ENCODE measurements around the gene CYLD. TPM values are rescaled to one million over a fixed set of nuclear protein-coding genes. Genes with fewer than 3 reads are reported as not detected.

CYLD gene
- polyA plus RNA-seq, 6 donors from 2014 or later, result 65.4 to 89.0 (median 75.8) TPM

GRCh38 chr16:50756473-50756872 lies 14.6 kb downstream of the CYLD start:
- no peak for DNase-seq
- Mint-ChIP-seq H3K9me3 (no peaks in the 10 kb centered on the region), H3K4me3 (no peak overlapping the region), H3K4me1 (peaks cover 26 to 40% (median 37%) of the 10 kb centered on the region in 3 donors), H3K27ac (no peak overlapping the region), H3K27me3 (no peaks in the 10 kb centered on the region), H3K36me3 (peaks cover 18 to 31% of the 10 kb centered on the region in 2 donors)
- ATAC-seq (ENCODE audit: low read depth in 2 of 2), result no peak

- Mint-ChIP-seq H3K4me3 (no peak overlapping the region), H3K4me1 (peaks cover 39 to 50% (median 47%) of the 10 kb centered on the region in 3 donors), H3K36me3 (peaks cover 32 to 34% of the 10 kb centered on the region in 2 donors), H3K9me3 (peaks cover 0 to 8% (median 4%) of the 10 kb centered on the region in 7 donors), H3K27ac (no peak overlapping the region), H3K27me3 (no peaks in the 10 kb centered on the region)
- ATAC-seq (ENCODE audit: low read depth in 2 of 2) (no peak), DNase-seq (no peak)
Observed at GRCh38 chr16:50761267-50761666, 19.4 kb downstream of the CYLD start.

- H3K4me1 Mint-ChIP-seq, result peaks cover 40 to 51% (median 47%) of the 10 kb centered on the region in 3 donors
- H3K36me3 Mint-ChIP-seq, result peaks cover 40 to 41% of the 10 kb centered on the region in 2 donors
- H3K27ac Mint-ChIP-seq, result peak overlapping the region in 1 of 6 donors; percentile 58
- peaks cover 0 to 9% (median 7%) of the 10 kb centered on the region in 7 donors for H3K9me3 Mint-ChIP-seq
- H3K27me3 Mint-ChIP-seq, result no peaks in the 10 kb centered on the region
- H3K4me3 Mint-ChIP-seq, result peak overlapping the region in 1 of 8 donors; percentile 13
- ATAC-seq (ENCODE audit: low read depth in 2 of 2), result no peak
- DNase-seq, result no peak
Observed at GRCh38 chr16:50762241-50762640, 20.4 kb downstream of the CYLD start.

GRCh38 chr16:50763211-50763610 lies 21.3 kb downstream of the CYLD start:
- Mint-ChIP-seq H3K36me3 (peaks cover 35 to 36% of the 10 kb centered on the region in 2 donors), H3K27ac (no peak overlapping the region), H3K27me3 (no peaks in the 10 kb centered on the region), H3K4me1 (peaks cover 39 to 47% (median 45%) of the 10 kb centered on the region in 3 donors), H3K9me3 (peaks cover 0 to 9% (median 7%) of the 10 kb centered on the region in 7 donors), H3K4me3 (no peak overlapping the region)
- ATAC-seq (ENCODE audit: low read depth in 2 of 2) (no peak), DNase-seq (no peak)

- DNase-seq (no peak), ATAC-seq (ENCODE audit: low read depth in 2 of 2) (no peak)
- Mint-ChIP-seq H3K9me3 (peaks cover 0 to 15% (median 8%) of the 10 kb centered on the region in 7 donors), H3K27ac (peak overlapping the region in 1 of 6 donors; percentile 12), H3K27me3 (no peaks in the 10 kb centered on the region), H3K4me1 (peaks cover 39 to 48% (median 45%) of the 10 kb centered on the region in 3 donors), H3K4me3 (no peak overlapping the region), H3K36me3 (peaks cover 38 to 46% of the 10 kb centered on the region in 2 donors)
Observed at GRCh38 chr16:50765260-50765659, 23.4 kb downstream of the CYLD start.

- Mint-ChIP-seq H3K27ac (no peak overlapping the region), H3K27me3 (no peaks in the 10 kb centered on the region), H3K36me3 (peaks cover 36 to 46% of the 10 kb centered on the region in 2 donors), H3K9me3 (peaks cover 0 to 15% (median 8%) of the 10 kb centered on the region in 7 donors), H3K4me1 (peaks cover 34 to 48% (median 45%) of the 10 kb centered on the region in 3 donors), H3K4me3 (no peak overlapping the region)
- DNase-seq (no peak), ATAC-seq (ENCODE audit: low read depth in 2 of 2) (no peak)
Observed at GRCh38 chr16:50765861-50766260, 24.0 kb downstream of the CYLD start.

GRCh38 chr16:50767197-50767596 lies 25.3 kb downstream of the CYLD start:
- Mint-ChIP-seq H3K4me1 (peaks cover 30 to 40% (median 40%) of the 10 kb centered on the region in 3 donors), H3K27me3 (no peaks in the 10 kb centered on the region), H3K27ac (peak overlapping the region in 1 of 6 donors; percentile 71), H3K9me3 (peaks cover 0 to 15% (median 8%) of the 10 kb centered on the region in 7 donors), H3K36me3 (peaks cover 38 to 43% of the 10 kb centered on the region in 2 donors), H3K4me3 (no peak overlapping the region)
- ATAC-seq (ENCODE audit: low read depth in 2 of 2), result no peak
- no peak for DNase-seq

GRCh38 chr16:50771366-50771765 lies 29.5 kb downstream of the CYLD start:
- ATAC-seq (ENCODE audit: low read depth in 2 of 2), result no peak
- H3K9me3 Mint-ChIP-seq, result peaks cover 0 to 10% (median 4%) of the 10 kb centered on the region in 7 donors
- H3K4me3 Mint-ChIP-seq, result no peak overlapping the region
- peaks cover 17 to 23% (median 23%) of the 10 kb centered on the region in 3 donors for H3K4me1 Mint-ChIP-seq
- no peak overlapping the region for H3K27ac Mint-ChIP-seq
- no peaks in the 10 kb centered on the region for H3K27me3 Mint-ChIP-seq
- peaks cover 25 to 35% of the 10 kb centered on the region in 2 donors for H3K36me3 Mint-ChIP-seq
- DNase-seq, result no peak

GRCh38 chr16:50774405-50774804 lies 32.5 kb downstream of the CYLD start:
- Mint-ChIP-seq H3K27me3 (no peaks in the 10 kb centered on the region), H3K36me3 (peaks cover 16 to 35% of the 10 kb centered on the region in 2 donors), H3K4me3 (no peak overlapping the region), H3K27ac (peak overlapping the region in 1 of 6 donors; percentile 65), H3K4me1 (peaks cover 9 to 18% (median 10%) of the 10 kb centered on the region in 3 donors), H3K9me3 (peaks cover 0 to 4% (median 0%) of the 10 kb centered on the region in 7 donors)
- DNase-seq (no peak), ATAC-seq (ENCODE audit: low read depth in 2 of 2) (no peak)

- H3K4me3 Mint-ChIP-seq, result no peak overlapping the region
- DNase-seq (no peak), ATAC-seq (ENCODE audit: low read depth in 2 of 2) (no peak)
- H3K27me3 Mint-ChIP-seq, result no peaks in the 10 kb centered on the region
- H3K9me3 Mint-ChIP-seq, result no peaks in the 10 kb centered on the region
- peaks cover 5 to 20% (median 6%) of the 10 kb centered on the region in 3 donors for H3K4me1 Mint-ChIP-seq
- H3K27ac Mint-ChIP-seq, result no peak overlapping the region
- peaks cover 16 to 36% of the 10 kb centered on the region in 2 donors for H3K36me3 Mint-ChIP-seq
Observed at GRCh38 chr16:50774960-50775359, 33.1 kb downstream of the CYLD start.

GRCh38 chr16:50776037-50776436 lies 34.2 kb downstream of the CYLD start:
- no peak for ATAC-seq (ENCODE audit: low read depth in 2 of 2)
- Mint-ChIP-seq H3K4me3 (no peak overlapping the region), H3K9me3 (no peaks in the 10 kb centered on the region), H3K27ac (no peak overlapping the region), H3K27me3 (no peaks in the 10 kb centered on the region), H3K36me3 (peaks cover 19 to 43% of the 10 kb centered on the region in 2 donors), H3K4me1 (peaks cover 5 to 15% (median 6%) of the 10 kb centered on the region in 3 donors)
- no peak for DNase-seq

- Mint-ChIP-seq H3K27me3 (no peaks in the 10 kb centered on the region), H3K9me3 (no peaks in the 10 kb centered on the region), H3K4me1 (peaks cover 0 to 9% (median 0%) of the 10 kb centered on the region in 3 donors), H3K36me3 (peaks cover 19 to 37% of the 10 kb centered on the region in 2 donors), H3K27ac (peak overlapping the region in 5 of 6 donors; percentile 4 to 88 (median 39)), H3K4me3 (no peak overlapping the region)
- DNase-seq, result no peak
- no peak for ATAC-seq (ENCODE audit: low read depth in 2 of 2)
Observed at GRCh38 chr16:50778284-50779163, 36.6 kb downstream of the CYLD start.

GRCh38 chr16:50781043-50781442 lies 39.2 kb downstream of the CYLD start:
- DNase-seq (no peak), ATAC-seq (ENCODE audit: low read depth in 2 of 2) (no peak)

GRCh38 chr16:50781518-50781917 lies 39.6 kb downstream of the CYLD start:
- Mint-ChIP-seq H3K27me3 (no peaks in the 10 kb centered on the region), H3K36me3 (peaks cover 19 to 40% of the 10 kb centered on the region in 2 donors), H3K9me3 (no peaks in the 10 kb centered on the region), H3K27ac (no peak overlapping the region), H3K4me1 (peaks cover 0 to 4% (median 0%) of the 10 kb centered on the region in 3 donors), H3K4me3 (no peak overlapping the region)
- DNase-seq, result no peak
- ATAC-seq (ENCODE audit: low read depth in 2 of 2), result no peak

More at GRCh38 chr16:50781043-50781442, 39.2 kb downstream of the CYLD start:
- Mint-ChIP-seq H3K27ac (peak overlapping the region in 1 of 6 donors; percentile 47), H3K27me3 (no peaks in the 10 kb centered on the region), H3K9me3 (no peaks in the 10 kb centered on the region), H3K4me1 (peaks cover 0 to 4% (median 0%) of the 10 kb centered on the region in 3 donors), H3K36me3 (peaks cover 19 to 40% of the 10 kb centered on the region in 2 donors), H3K4me3 (no peak overlapping the region)
